Measurements from ENCODE around the gene TLCD3B. TPM values are rescaled to one million over a fixed set of nuclear protein-coding genes. Genes with fewer than 3 reads are reported as not detected.

Gene TLCD3B
- total RNA-seq, 1 experiment from 2014 or later, result 20.9 TPM

DNA sequence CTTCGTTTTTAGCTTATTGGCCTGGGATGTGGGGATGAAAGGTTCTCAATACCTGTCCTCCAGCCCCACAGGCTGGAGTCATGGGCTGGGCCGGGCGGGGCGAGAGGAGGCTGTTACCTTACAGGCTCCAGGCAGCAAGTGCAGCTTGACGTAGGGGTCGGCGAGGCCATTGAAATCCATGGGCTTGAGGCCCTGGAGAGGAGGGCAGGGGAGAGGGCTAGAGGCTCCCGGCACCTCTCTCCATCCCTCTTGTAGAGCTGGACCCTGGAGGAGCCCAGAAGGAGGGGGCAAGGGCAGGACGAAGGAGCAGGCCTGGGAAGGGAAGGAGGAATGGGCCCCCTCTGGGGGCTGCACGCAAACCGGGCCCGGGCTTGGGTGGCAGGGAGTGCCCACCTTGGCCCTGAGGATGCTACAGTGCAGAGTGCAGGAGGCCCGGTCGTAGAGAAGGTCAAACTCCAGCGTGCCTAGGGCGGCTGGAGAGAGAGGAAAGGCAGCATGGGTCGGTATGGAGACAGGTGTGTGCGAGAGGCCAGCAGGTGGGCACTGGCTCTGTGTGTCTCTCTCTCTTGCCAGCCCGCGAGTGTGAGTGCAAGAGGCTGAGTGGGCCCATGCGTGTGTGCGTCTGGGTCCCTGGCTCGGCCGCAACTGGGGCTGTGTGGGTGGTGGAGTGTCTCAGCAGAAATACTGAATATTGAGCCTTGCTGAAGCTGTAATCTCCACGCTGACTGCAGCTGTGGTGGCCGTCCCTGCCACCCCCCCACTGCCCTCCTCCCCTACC, 21.8 kb downstream of the TLCD3B start:
- no peak overlapping the region for H2BK120ac ChIP-seq (ENCODE audit: low read depth, low read length, poor library complexity, severe bottlenecking)
- no peaks in the 10 kb centered on the region for H3K79me1 ChIP-seq (ENCODE audit: insufficient read depth, low read depth, low read length, poor library complexity, severe bottlenecking)
- no peaks in the 10 kb centered on the region; the same call in 1 of the 2 replicates for H3K4me1 ChIP-seq (ENCODE audit: insufficient read depth, low read length)
- H3K23ac ChIP-seq (ENCODE audit: insufficient read length, low read depth, low read length), result no peak overlapping the region
- H3K4me1 Mint-ChIP-seq, result peaks cover 9 to 22% of the 10 kb centered on the region in 2 experiments
- no peak overlapping the region for H3K27ac Mint-ChIP-seq
- no peaks in the 10 kb centered on the region for H3K9me3 ChIP-seq (ENCODE audit: control insufficient read depth, low read depth, low read length)
- H3K4ac ChIP-seq (ENCODE audit: low read depth, low read length), result no peak overlapping the region
- no peak overlapping the region for H4K91ac ChIP-seq (ENCODE audit: insufficient read length, low read depth, low read length)
- no CpG with 5 or more reads among the region's 26 CpGs for WGBS (ENCODE audit: extremely low coverage, insufficient read length, low lambda C conversion rate)
- no peak overlapping the region for H3K56ac ChIP-seq (ENCODE audit: insufficient read length, low read depth, low read length)
- H4K5ac ChIP-seq (ENCODE audit: insufficient read length, low read depth, low read length), result no peak overlapping the region
- H3K79me2 ChIP-seq (ENCODE audit: insufficient read depth, low read length), result no peaks in the 10 kb centered on the region
- no peak overlapping the region for H2BK12ac ChIP-seq (ENCODE audit: insufficient read length, low read depth, low read length)
- no peak overlapping the region for H3K18ac ChIP-seq (ENCODE audit: insufficient read length, low read depth, low read length)
- H3T11ph ChIP-seq (ENCODE audit: low read length), result no peak overlapping the region
- H3K27me3 Mint-ChIP-seq (ENCODE audit: low read depth), result peaks cover 38% of the 10 kb centered on the region
- no peak overlapping the region; the same call in 1 of the 2 replicates for H3K14ac ChIP-seq (ENCODE audit: insufficient read depth, low read length)
- peaks cover 0 to 9% (median 5%) of the 10 kb centered on the region in 3 experiments; a peak in 6 of 7 replicates for H3K36me3 Mint-ChIP-seq (ENCODE audit: insufficient read depth in 1 of 3, low read depth in 3 of 3)
- no peak overlapping the region for H3K27ac ChIP-seq (ENCODE audit: insufficient read length, low read depth, low read length)
- peaks cover 16% of the 10 kb centered on the region for H3K23me2 ChIP-seq (ENCODE audit: insufficient read length, low read depth, low read length, poor library complexity, severe bottlenecking)
- DNase-seq, result no peak
- no peak overlapping the region for H2BK5ac ChIP-seq (ENCODE audit: insufficient read length, low read length)
- H3K9ac ChIP-seq (ENCODE audit: extremely low read depth, insufficient read length, low read length), result no peak overlapping the region
- no peak overlapping the region for H3K4me2 ChIP-seq (ENCODE audit: insufficient read depth, insufficient read length, low read length)
- H2BK20ac ChIP-seq (ENCODE audit: low read depth, low read length, poor library complexity, severe bottlenecking), result no peak overlapping the region
- H2AFZ ChIP-seq (ENCODE audit: low read length), result no peak overlapping the region
- H4K8ac ChIP-seq (replicated peaks; ENCODE audit: insufficient read length, low read depth, low read length), result no peak overlapping the region
- peak overlapping the region; percentile 22 to 70; a peak in 4 of 5 replicates for H3K4me3 Mint-ChIP-seq
- no peak overlapping the region for H2AK5ac ChIP-seq (ENCODE audit: insufficient read length, low read length)
- H3K9me3 Mint-ChIP-seq, result no peaks in the 10 kb centered on the region
- no peaks in the 10 kb centered on the region for H4K20me1 ChIP-seq (ENCODE audit: control insufficient read depth, insufficient read depth, insufficient read length)
- TF ChIP-seq, protein P1, sequence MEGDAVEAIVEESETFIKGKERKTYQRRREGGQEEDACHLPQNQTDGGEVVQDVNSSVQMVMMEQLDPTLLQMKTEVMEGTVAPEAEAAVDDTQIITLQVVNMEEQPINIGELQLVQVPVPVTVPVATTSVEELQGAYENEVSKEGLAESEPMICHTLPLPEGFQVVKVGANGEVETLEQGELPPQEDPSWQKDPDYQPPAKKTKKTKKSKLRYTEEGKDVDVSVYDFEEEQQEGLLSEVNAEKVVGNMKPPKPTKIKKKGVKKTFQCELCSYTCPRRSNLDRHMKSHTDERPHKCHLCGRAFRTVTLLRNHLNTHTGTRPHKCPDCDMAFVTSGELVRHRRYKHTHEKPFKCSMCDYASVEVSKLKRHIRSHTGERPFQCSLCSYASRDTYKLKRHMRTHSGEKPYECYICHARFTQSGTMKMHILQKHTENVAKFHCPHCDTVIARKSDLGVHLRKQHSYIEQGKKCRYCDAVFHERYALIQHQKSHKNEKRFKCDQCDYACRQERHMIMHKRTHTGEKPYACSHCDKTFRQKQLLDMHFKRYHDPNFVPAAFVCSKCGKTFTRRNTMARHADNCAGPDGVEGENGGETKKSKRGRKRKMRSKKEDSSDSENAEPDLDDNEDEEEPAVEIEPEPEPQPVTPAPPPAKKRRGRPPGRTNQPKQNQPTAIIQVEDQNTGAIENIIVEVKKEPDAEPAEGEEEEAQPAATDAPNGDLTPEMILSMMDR (conservative IDR thresholded peaks at IDR 0.05), result no peak
- no peaks in the 10 kb centered on the region for H3K27me3 ChIP-seq (ENCODE audit: insufficient read depth, low read length)
- H2BK15ac ChIP-seq (ENCODE audit: low read depth, low read length), result no peak overlapping the region

Measured in H9 (cell line).